Colonic mucosa (tissue), 4 donors: ENCODE results near the gene UBR2. TPM values are rescaled to one million over a fixed set of nuclear protein-coding genes. Genes with fewer than 3 reads are reported as not detected.

Source experiments
- DNase-seq: peaks from one replicate; pipeline ENCODE4 v3.0.0-alpha.2; 2020
- H3K27ac ChIP-seq: fragments of 200-600 bp; one replicate; pipeline ENCODE4 v1.8.0; 2021
- H3K27me3 ChIP-seq: fragments of 200-600 bp; one replicate; pipeline ENCODE4 v1.8.0; 2021
- H3K36me3 ChIP-seq: fragments of 200-600 bp; one replicate; pipeline ENCODE4 v1.8.0; 2021
- H3K4me1 ChIP-seq: fragments of 200-600 bp; one replicate; pipeline ENCODE4 v1.8.0; 2021; ENCODE audit warnings: mild to moderate bottlenecking
- H3K4me3 ChIP-seq: fragments of 200-600 bp; one replicate; pipeline ENCODE4 v1.8.0; 2021
- H3K9ac ChIP-seq, 2 donors: one replicate each; pipeline ENCODE4 v1.7.0; 2013; ENCODE audit warnings: control low read depth in 2 of 2, low read depth in 2 of 2, low read length in 2 of 2
- H3K9me3 ChIP-seq: fragments of 200-600 bp; one replicate; pipeline ENCODE4 v1.8.0; 2021
- intact Hi-C: fragments of 100-400 bp; cut with DNase I; formaldehyde crosslinking; loops from one replicate; pipeline ENCODE4 v1.14.1; 2022
- total RNA-seq, 2 donors: library from RNA; stranded (reverse); fragmentation: NEBNext Ultra II Directional in 1 of 2; extraction: Animal tissue kit (Norgen Biotek cat#: 25700) in 1 of 2; gene quantifications; one replicate each; pipeline ENCODE4 v1.2.1, GENCODE V29; 2021
- TF ChIP-seq, protein P1 (sequence below): fragments of 200-600 bp; IDR thresholded peaks from one replicate; pipeline ENCODE4 v1.8.0; 2022; ENCODE audit warnings: antibody characterized with exemption, mild to moderate bottlenecking
- donor health status: healthy.
- donor health status: DM: no; HTN: no; CAD: no.
- donor health status: DM: no; HTN: no; CAD: no.

UBR2 gene
- total RNA-seq, 2 donors from 2014 or later = 33.0 to 42.3 TPM

DNA sequence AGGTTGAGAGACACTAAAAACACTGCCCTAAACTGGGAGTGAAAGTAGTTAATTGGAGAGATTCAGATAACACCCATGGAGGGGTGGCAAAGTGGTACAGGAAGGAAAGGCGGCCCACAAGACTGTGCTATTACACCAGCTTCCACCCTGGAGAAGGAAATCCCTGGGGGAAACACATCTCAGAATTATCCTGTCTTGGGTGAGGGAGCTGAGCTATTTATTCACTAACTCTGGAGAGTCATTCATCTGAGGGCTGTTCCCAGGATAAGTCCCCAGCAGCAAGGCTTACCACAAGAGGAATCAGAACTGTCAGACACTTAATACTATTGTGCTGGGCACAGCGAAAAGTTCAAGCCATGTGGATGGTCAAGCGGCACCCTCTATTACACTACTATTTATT lies 172.1 kb downstream of the UBR2 start:
- H3K27me3 ChIP-seq = no peaks in the 10 kb centered on the region
- H3K36me3 ChIP-seq = no peaks in the 10 kb centered on the region
- H3K4me3 ChIP-seq = no peak overlapping the region
- no peaks in the 10 kb centered on the region for H3K4me1 ChIP-seq
- TF ChIP-seq, protein P1, sequence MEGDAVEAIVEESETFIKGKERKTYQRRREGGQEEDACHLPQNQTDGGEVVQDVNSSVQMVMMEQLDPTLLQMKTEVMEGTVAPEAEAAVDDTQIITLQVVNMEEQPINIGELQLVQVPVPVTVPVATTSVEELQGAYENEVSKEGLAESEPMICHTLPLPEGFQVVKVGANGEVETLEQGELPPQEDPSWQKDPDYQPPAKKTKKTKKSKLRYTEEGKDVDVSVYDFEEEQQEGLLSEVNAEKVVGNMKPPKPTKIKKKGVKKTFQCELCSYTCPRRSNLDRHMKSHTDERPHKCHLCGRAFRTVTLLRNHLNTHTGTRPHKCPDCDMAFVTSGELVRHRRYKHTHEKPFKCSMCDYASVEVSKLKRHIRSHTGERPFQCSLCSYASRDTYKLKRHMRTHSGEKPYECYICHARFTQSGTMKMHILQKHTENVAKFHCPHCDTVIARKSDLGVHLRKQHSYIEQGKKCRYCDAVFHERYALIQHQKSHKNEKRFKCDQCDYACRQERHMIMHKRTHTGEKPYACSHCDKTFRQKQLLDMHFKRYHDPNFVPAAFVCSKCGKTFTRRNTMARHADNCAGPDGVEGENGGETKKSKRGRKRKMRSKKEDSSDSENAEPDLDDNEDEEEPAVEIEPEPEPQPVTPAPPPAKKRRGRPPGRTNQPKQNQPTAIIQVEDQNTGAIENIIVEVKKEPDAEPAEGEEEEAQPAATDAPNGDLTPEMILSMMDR = no peak
- intact Hi-C loops = no loop called here
- no peak for DNase-seq
- H3K27ac ChIP-seq = no peak overlapping the region
- no peaks in the 10 kb centered on the region for H3K9me3 ChIP-seq
- H3K9ac ChIP-seq = no peak overlapping the region

DNA sequence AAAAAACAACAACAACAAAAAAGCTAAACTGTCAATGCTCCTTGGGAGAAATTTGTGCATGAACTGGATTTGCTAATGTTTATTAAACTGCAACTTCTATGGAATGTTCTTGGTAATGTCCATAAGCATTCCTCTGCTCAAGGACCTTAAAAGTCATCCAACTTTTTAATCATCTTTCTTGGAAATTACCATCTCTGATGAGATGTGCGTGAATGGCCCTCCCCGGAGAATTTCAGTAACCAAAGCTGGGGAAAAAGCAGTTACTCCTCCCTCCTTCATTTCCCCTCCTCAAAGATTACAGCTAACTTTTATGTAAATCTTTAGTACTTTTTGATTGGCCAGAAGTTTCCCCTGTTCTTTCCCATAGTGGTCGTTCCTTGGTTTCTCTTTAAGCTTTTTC lies 176.9 kb downstream of the UBR2 start:
- Histone ChIP-seq H3K9ac (no peak overlapping the region), H3K36me3 (no peaks in the 10 kb centered on the region), H3K9me3 (no peaks in the 10 kb centered on the region), H3K27ac (no peak overlapping the region), H3K4me3 (no peak overlapping the region), H3K4me1 (peaks cover 5% of the 10 kb centered on the region), H3K27me3 (no peaks in the 10 kb centered on the region)
- TF ChIP-seq, protein P1 = no peak
- intact Hi-C loops = no loop called here
- DNase-seq = no peak

DNA sequence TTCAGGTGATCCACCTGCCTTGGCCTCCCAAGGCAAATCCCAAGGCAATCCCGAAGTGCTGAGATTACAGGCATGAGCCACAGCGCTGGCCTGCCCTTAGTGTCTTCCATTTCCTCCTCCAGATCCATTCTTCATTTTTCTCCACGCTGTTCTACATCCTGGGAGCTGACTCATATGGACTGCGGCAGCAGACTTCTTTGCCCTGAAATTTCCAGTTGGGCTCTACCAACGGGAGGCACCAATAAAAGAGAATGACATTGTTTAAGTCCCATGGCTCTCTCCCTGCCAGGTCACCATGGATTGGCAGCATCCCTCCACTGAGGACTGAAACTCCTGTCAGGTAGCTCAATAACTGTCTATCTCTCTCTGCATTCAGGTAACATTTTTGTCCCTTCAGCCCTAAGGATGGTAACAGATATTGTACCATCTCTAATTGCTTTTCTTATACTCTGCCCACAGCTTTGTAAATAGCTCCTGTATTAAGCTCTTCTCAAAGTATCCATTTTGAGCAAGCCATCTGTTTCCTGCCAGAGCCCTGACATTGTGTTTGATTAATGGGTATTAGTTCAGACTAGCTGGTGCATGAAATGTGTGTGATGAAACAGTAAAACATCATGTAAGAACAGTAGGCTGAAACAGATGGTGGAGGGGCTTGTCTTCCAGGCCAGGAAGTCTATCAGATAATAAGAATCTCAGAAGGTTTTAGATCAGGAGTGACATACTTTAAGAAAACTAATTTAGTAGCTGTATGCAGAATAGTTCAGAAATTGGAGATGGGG lies 178.5 kb downstream of the UBR2 start:
- no peak for DNase-seq
- TF ChIP-seq, protein P1 = no peak
- intact Hi-C loops = no loop called here
- no peaks in the 10 kb centered on the region for H3K27me3 ChIP-seq
- no peak overlapping the region for H3K9ac ChIP-seq
- no peak overlapping the region for H3K4me3 ChIP-seq
- H3K4me1 ChIP-seq = peaks cover 5% of the 10 kb centered on the region
- no peaks in the 10 kb centered on the region for H3K9me3 ChIP-seq
- H3K36me3 ChIP-seq = no peaks in the 10 kb centered on the region
- no peak overlapping the region for H3K27ac ChIP-seq

Other genes starting within 250 kb of the UBR2 start
- 1 to 10 TPM; 3.5 to 3.8 TPM for gene TRERF1, start 112.1 kb upstream of the UBR2 start, total RNA-seq
- gene PRPH2, start 158.6 kb downstream of the UBR2 start, total RNA-seq = under 1 TPM; 0.32 to 0.35 TPM
- gene TBCC, start 182.1 kb downstream of the UBR2 start, total RNA-seq = 10 to 100 TPM; 24.2 to 24.8 TPM
- 10 to 100 TPM; 11.5 to 15.3 TPM for gene BICRAL, start 218.0 kb downstream of the UBR2 start, total RNA-seq